GM23338 (cell line): ENCODE measurements around the gene MYOZ2. TPM values are rescaled to one million over a fixed set of nuclear protein-coding genes. Genes with fewer than 3 reads are reported as not detected.

ENCODE experiments used
- ATAC-seq: fragments of 200-7000 bp; cut with Tn5 transposase; 3 replicates; pipeline ENCODE4 v1.9.1; 2020
- DNase-seq: peaks from one replicate; pipeline ENCODE4 v3.0.0-alpha.2; 2015; ENCODE audit warnings: low spot score
- H2AFZ ChIP-seq: fragments of 200-600 bp; sonication (generic); 2 replicates; pipeline ENCODE4 v1.8.0; 2016; ENCODE audit warnings: antibody characterized with exemption, mild to moderate bottlenecking, moderate library complexity
- H3F3A ChIP-seq: fragments of 200-600 bp; sonication (generic); replicated peaks from 2 replicates; pipeline ENCODE4 v1.8.0; 2017; ENCODE audit warnings: antibody characterized with exemption, mixed run types, low read depth
- H3K27ac ChIP-seq: fragments of 200-600 bp; sonication (generic); 2 replicates; pipeline ENCODE4 v1.6.1; 2016; ENCODE audit warnings: low read depth
- H3K27me3 ChIP-seq: fragments of 200-600 bp; sonication (generic); 2 replicates; pipeline ENCODE4 v1.8.0; 2016; ENCODE audit warnings: mild to moderate bottlenecking, mixed run types, moderate library complexity; ENCODE audit not compliant: insufficient read depth
- H3K36me3 ChIP-seq: fragments of 200-600 bp; sonication (generic); 2 replicates; pipeline ENCODE4 v1.8.0; 2016; ENCODE audit warnings: mild to moderate bottlenecking; ENCODE audit not compliant: insufficient read depth
- H3K4me1 ChIP-seq: fragments of 200-600 bp; sonication (generic); 2 replicates; pipeline ENCODE4 v1.8.0; 2016; ENCODE audit warnings: mild to moderate bottlenecking, moderate library complexity; ENCODE audit not compliant: insufficient read depth
- H3K4me2 ChIP-seq: fragments of 200-600 bp; sonication (generic); 2 replicates; pipeline ENCODE4 v1.7.1; 2017; ENCODE audit warnings: mixed run types
- H3K4me3 ChIP-seq: fragments of 200-600 bp; sonication (generic); 2 replicates; pipeline ENCODE4 v1.6.1; 2016; ENCODE audit warnings: mixed run types
- H3K79me2 ChIP-seq: fragments of 200-600 bp; sonication (generic); replicated peaks from 2 replicates; pipeline ENCODE4 v1.8.0; 2017; ENCODE audit warnings: mild to moderate bottlenecking; ENCODE audit not compliant: insufficient read depth
- H3K9me2 ChIP-seq: fragments of 200-600 bp; sonication (generic); 2 replicates; pipeline ENCODE4 v1.8.0; 2017; ENCODE audit not compliant: insufficient read depth
- H4K20me1 ChIP-seq: fragments of 200-600 bp; sonication (generic); replicated peaks from 2 replicates; pipeline ENCODE4 v1.8.0; 2017; ENCODE audit warnings: mild to moderate bottlenecking; ENCODE audit not compliant: insufficient read depth
- H3K27ac Mint-ChIP-seq: 2 replicates; pipeline ENCODE4 v1.8.0; 2020; ENCODE audit warnings: inconsistent platforms, mild to moderate bottlenecking, moderate library complexity, mixed read lengths
- H3K27me3 Mint-ChIP-seq: 3 replicates; pipeline ENCODE4 v1.8.0; 2022; ENCODE audit warnings: low read depth, mild to moderate bottlenecking, moderate library complexity, mixed read lengths, inconsistent platforms; ENCODE audit not compliant: insufficient read depth, poor library complexity
- H3K36me3 Mint-ChIP-seq: 3 replicates; pipeline ENCODE4 v1.8.0; 2021; ENCODE audit warnings: low read depth, mild to moderate bottlenecking, inconsistent platforms, moderate library complexity, mixed read lengths
- H3K4me1 Mint-ChIP-seq: 3 replicates; pipeline ENCODE4 v1.8.0; 2020; ENCODE audit warnings: mild to moderate bottlenecking, inconsistent platforms, mixed read lengths
- H3K4me3 Mint-ChIP-seq: 3 replicates; pipeline ENCODE4 v1.8.0; 2021; ENCODE audit warnings: moderate library complexity, mild to moderate bottlenecking, inconsistent platforms, mixed read lengths
- H3K9me3 Mint-ChIP-seq: 3 replicates; pipeline ENCODE4 v1.8.0; 2020; ENCODE audit warnings: moderate library complexity, mild to moderate bottlenecking, inconsistent platforms, mixed read lengths
- CREB1 ChIP-seq: fragments of 250-450 bp; sonication (Bioruptor Pico); IDR thresholded peaks from 2 replicates; pipeline ENCODE4 v1.5.0; 2020; ENCODE audit warnings: low read depth, mild to moderate bottlenecking, moderate library complexity
- CTCF ChIP-seq, 2 experiments: fragments of 200-600 bp in 1 of 2; sonication (generic) in 1 of 2; conservative IDR thresholded peaks; 2 replicates each; pipeline versions ENCODE4 v1.5.1 to v1.6.1; 2016 to 2017; ENCODE audit warnings: antibody characterized with exemption in 2 of 2, low read depth in 2 of 2, mild to moderate bottlenecking in 2 of 2, moderate library complexity in 1 of 2
- ETS1 ChIP-seq: IDR thresholded peaks from 2 replicates; pipeline ENCODE4 v1.6.1; 2016; ENCODE audit warnings: antibody characterized with exemption
- EZH2 ChIP-seq: fragments of 200-600 bp; sonication (generic); IDR thresholded peaks from one replicate; pipeline ENCODE4 v1.8.0; 2017; ENCODE audit warnings: antibody characterized with exemption, mild to moderate bottlenecking, low read depth; ENCODE audit not compliant: unreplicated experiment
- EZH2phosphoT487 ChIP-seq: fragments of 200-600 bp; sonication (generic); IDR thresholded peaks from one replicate; pipeline ENCODE4 v1.8.1; 2018; ENCODE audit warnings: antibody characterized with exemption; ENCODE audit not compliant: unreplicated experiment
- JUNB ChIP-seq: IDR thresholded peaks from one replicate; pipeline ENCODE4 v1.6.1; 2016; ENCODE audit warnings: antibody characterized with exemption; ENCODE audit not compliant: unreplicated experiment
- NANOG ChIP-seq: IDR thresholded peaks from 2 replicates; pipeline ENCODE4 v1.6.1; 2016; ENCODE audit warnings: antibody characterized with exemption, borderline replicate concordance
- POLR2AphosphoS5 ChIP-seq: IDR thresholded peaks from 2 replicates; pipeline ENCODE4 v1.6.1; 2016; ENCODE audit warnings: antibody characterized with exemption, low read depth
- REST ChIP-seq: IDR thresholded peaks from one replicate; pipeline ENCODE4 v1.6.1; 2018; ENCODE audit warnings: antibody characterized with exemption; ENCODE audit not compliant: unreplicated experiment
- STAT1 ChIP-seq: IDR thresholded peaks from one replicate; pipeline ENCODE4 v1.6.1; 2016; ENCODE audit warnings: antibody characterized with exemption; ENCODE audit not compliant: unreplicated experiment
- ZNF114 ChIP-seq: fragments of 250-450 bp; sonication (Bioruptor Pico); IDR thresholded peaks from 2 replicates; pipeline ENCODE4 v1.5.0; 2020; ENCODE audit warnings: mild to moderate bottlenecking, moderate library complexity
- ZNF331 ChIP-seq: fragments of 250-450 bp; sonication (Bioruptor Pico); IDR thresholded peaks from 2 replicates; pipeline ENCODE4 v1.5.0; 2020; ENCODE audit warnings: low read depth, mild to moderate bottlenecking, moderate library complexity
- ZNF462 ChIP-seq: fragments of 250-450 bp; sonication (Bioruptor Pico); IDR thresholded peaks from 2 replicates; pipeline ENCODE4 v1.5.0; 2020; ENCODE audit warnings: mild to moderate bottlenecking, moderate library complexity
- polyA plus RNA-seq: library from polyadenylated mRNA; unstranded; fragments of >200 nt; fragmentation: Nextera tagmentation; extraction: Ambion mirVana; gene quantifications from 2 replicates; pipeline ENCODE4 v1.2.1, GENCODE V29; 2016
- total RNA-seq: library from RNA; depleted of rRNA; stranded (reverse); fragments of >200 nt; shearing (Covaris generic); gene quantifications from 2 replicates; pipeline ENCODE4 v1.2.3, GENCODE V29; 2014

MYOZ2 gene
- total and polyA plus RNA-seq, 2 experiments from 2014 or later = not detected

- DNase-seq = no peak
- H2AFZ ChIP-seq = no peak overlapping the region
- no peak for TF ChIP-seq POLR2AphosphoS5
- TF ChIP-seq CTCF (conservative IDR thresholded peaks at IDR 0.05; ENCODE audit: low read depth in 2 of 2) = no peak
- no peak for TF ChIP-seq EZH2
- no peak for TF ChIP-seq ZNF462 (CRISPR knock-in tag)
- no peak for TF ChIP-seq CREB1 (CRISPR knock-in tag)
- TF ChIP-seq JUNB = no peak
- TF ChIP-seq NANOG = no peak
- no peak for TF ChIP-seq REST
- no peak for TF ChIP-seq ETS1
- no peak for TF ChIP-seq ZNF114 (CRISPR knock-in tag)
- no peak for TF ChIP-seq STAT1
- TF ChIP-seq ZNF331 (CRISPR knock-in tag) = no peak
- TF ChIP-seq EZH2phosphoT487 = no peak
- Mint-ChIP-seq H3K4me1 (peaks cover 13% of the 10 kb centered on the region), H3K4me3 (no peak overlapping the region), H3K27ac (no peak overlapping the region), H3K9me3 (no peaks in the 10 kb centered on the region), H3K36me3 (no peaks in the 10 kb centered on the region), H3K27me3 (no peaks in the 10 kb centered on the region)
- H3K4me1 ChIP-seq = peaks cover 10% of the 10 kb centered on the region; the same call in 1 of the 2 replicates
- H3K4me3 ChIP-seq = no peak overlapping the region
- no peak overlapping the region for H3K4me2 ChIP-seq
- no peaks in the 10 kb centered on the region for H3K9me2 ChIP-seq
- no peaks in the 10 kb centered on the region for H4K20me1 ChIP-seq
- H3K27ac ChIP-seq = no peak overlapping the region
- H3K36me3 ChIP-seq = no peaks in the 10 kb centered on the region
- no peak for ATAC-seq
- no peaks in the 10 kb centered on the region for H3F3A ChIP-seq
- H3K27me3 ChIP-seq = no peaks in the 10 kb centered on the region
- H3K79me2 ChIP-seq = no peaks in the 10 kb centered on the region
Observed at GRCh38 chr4:119125931-119126330, 9.7 kb upstream of the MYOZ2 start.
